ENCODE results near the gene RAB11FIP3.

Gene RAB11FIP3

GRCh38 chr16:427250-427649 is 1.8 kb downstream of the RAB11FIP3 start:
- DNase-seq (ENCODE audit: insufficient read length, low spot score) (no peak), FAIRE-seq (no peak)
- no peak for TF ChIP-seq CTCF (IDR thresholded peaks at IDR 0.05; ENCODE audit: insufficient read depth, missing control alignments)

- DNase-seq (ENCODE audit: insufficient read length, low spot score) (no peak), FAIRE-seq (no peak)
- no peak for TF ChIP-seq CTCF (IDR thresholded peaks at IDR 0.05; ENCODE audit: insufficient read depth, missing control alignments)
Measured at GRCh38 chr16:430904-431303, 5.5 kb downstream of the RAB11FIP3 start.

GRCh38 chr16:440627-441026 is 15.2 kb downstream of the RAB11FIP3 start:
- no peak for TF ChIP-seq CTCF (IDR thresholded peaks at IDR 0.05; ENCODE audit: insufficient read depth, missing control alignments)
- DNase-seq (ENCODE audit: insufficient read length, low spot score) (no peak), FAIRE-seq (no peak)

GRCh38 chr16:441447-441846 is 16.0 kb downstream of the RAB11FIP3 start:
- DNase-seq (ENCODE audit: insufficient read length, low spot score) (no peak), FAIRE-seq (no peak)
- TF ChIP-seq CTCF (IDR thresholded peaks at IDR 0.05; ENCODE audit: insufficient read depth, missing control alignments), result no peak

GRCh38 chr16:442976-443375 is 17.5 kb downstream of the RAB11FIP3 start:
- no peak for TF ChIP-seq CTCF (IDR thresholded peaks at IDR 0.05; ENCODE audit: insufficient read depth, missing control alignments)
- FAIRE-seq, result no peak

GRCh38 chr16:444027-444426 is 18.6 kb downstream of the RAB11FIP3 start:
- DNase-seq (ENCODE audit: insufficient read length, low spot score), result no peak
- TF ChIP-seq CTCF (IDR thresholded peaks at IDR 0.05; ENCODE audit: insufficient read depth, missing control alignments), result no peak
- FAIRE-seq, result no peak

More at GRCh38 chr16:442976-443375, 17.5 kb downstream of the RAB11FIP3 start:
- DNase-seq (ENCODE audit: insufficient read length, low spot score), result no peak

GRCh38 chr16:445566-445965 is 20.1 kb downstream of the RAB11FIP3 start:
- DNase-seq (ENCODE audit: insufficient read length, low spot score) (no peak), FAIRE-seq (no peak)
- TF ChIP-seq CTCF (IDR thresholded peaks at IDR 0.05; ENCODE audit: insufficient read depth, missing control alignments), result no peak
